G401 (cell line): ENCODE results near the gene CUX1. TPM values are rescaled to one million over a fixed set of nuclear protein-coding genes. Genes with fewer than 3 reads are reported as not detected.

Source experiments
- DNase-seq: peaks from one replicate; pipeline ENCODE4 v3.0.0-alpha.2; 2015; ENCODE audit warnings: low spot score
- in situ Hi-C: cut with HindIII; loops from 2 replicates; pipeline ENCODE4 v1.10.0; 2016; ENCODE audit warnings: low sequenced_read_pairs, mixed read lengths
- total RNA-seq: library from RNA; depleted of rRNA; stranded (reverse); fragments of >200 nt; shearing (Covaris generic); gene quantifications from 2 replicates; pipeline ENCODE4 v1.2.3, GENCODE V29; 2014

Gene CUX1
- total RNA-seq, 1 experiment from 2014 or later, result 23.2 TPM

DNA sequence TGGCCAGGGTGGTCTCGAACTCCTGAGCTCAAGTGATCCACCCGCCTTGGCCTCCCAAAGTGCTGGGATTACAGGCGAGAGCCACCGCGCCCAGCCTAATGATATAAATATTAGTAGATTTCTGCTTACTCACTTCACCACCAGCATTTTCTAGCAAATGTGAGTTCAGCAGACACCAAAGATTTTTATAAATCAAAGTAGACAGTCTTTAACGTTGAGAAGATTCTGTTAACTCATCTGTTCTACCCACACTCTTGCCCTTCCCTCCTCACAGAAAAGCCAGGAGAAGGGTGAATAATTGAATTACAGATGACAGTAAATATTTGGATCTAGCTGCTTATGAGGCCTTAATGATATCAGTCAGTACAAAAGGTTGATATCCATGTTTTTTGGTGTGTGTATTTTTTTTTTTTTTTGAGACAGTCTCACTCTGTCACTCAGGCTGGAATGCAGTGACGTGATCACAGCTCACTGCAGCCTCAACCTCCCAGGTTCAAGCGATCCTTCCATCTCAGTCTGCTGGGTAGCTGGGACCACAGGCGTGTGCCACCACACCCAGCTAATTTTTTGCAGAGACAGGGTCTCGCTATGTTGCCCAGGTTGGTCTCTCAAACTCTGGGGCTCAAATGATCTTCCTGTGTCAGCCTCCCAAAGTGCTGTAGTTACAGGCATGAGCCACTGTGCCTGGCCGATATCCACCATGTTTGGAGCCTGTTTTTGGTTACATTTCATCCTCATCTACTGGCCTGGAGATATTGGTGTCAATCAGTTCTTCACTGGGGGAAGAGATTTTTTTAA, 120.5 kb downstream of the CUX1 start:
- in situ Hi-C loops, result loop anchor here (5.0 kb wide), 2 partner anchors 41 to 94 kb away; no protein-coding TSS in a partner anchor

DNA sequence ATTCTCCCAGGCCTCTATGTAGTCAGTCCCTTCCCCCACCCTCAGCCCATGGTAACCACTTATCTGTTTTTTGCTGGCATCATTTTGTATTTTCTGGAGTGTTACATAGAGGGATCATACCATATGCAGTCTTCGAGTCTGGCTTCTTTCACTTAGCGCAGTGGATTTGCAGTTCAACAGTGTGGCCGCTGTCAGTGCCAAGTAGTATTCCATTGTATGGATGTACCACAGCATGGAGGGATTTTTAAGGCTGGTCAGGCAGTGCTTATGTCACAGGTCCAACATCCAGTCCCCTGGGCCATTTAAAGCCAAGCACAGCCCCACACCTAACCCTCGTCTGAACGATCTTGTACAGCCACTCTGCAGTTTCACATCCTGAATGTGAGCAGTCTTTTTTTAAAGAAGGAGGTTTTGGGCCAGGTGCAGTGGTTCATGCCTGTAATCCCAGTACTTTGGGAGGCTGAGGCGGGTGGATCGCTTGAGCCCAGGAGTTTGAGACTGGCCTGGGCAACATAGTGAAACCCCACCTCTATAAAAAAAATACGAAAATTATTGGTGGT, 121.8 kb downstream of the CUX1 start:
- in situ Hi-C loops, result loop anchor here (5.0 kb wide), 2 partner anchors 42 to 93 kb away; no protein-coding TSS in a partner anchor
- DNase-seq, result no peak

More for the DNA sequence above, 120.5 kb downstream of the CUX1 start:
- DNase-seq, result no peak

DNA sequence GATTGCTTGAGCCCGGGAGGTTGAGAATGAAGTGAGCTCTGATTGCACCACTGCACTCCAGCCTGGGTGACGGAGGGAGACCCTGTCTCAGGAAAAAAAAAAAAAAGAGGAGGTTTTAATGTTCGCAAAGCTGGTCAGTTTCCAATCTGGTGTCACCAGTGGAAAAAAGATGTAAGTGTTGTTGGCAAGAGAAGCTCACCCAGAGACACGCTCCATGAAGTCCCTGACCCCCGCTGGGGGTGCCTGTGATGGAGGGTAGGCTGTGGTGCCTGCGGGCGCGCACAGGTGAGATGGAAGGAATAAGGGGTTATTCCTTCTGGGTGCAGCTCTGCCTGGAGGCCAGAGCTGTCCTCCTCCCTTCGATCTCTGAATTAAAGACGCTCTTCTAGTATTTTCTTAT, 122.7 kb downstream of the CUX1 start:
- DNase-seq, result no peak
- in situ Hi-C loops, result no loop called here

DNA sequence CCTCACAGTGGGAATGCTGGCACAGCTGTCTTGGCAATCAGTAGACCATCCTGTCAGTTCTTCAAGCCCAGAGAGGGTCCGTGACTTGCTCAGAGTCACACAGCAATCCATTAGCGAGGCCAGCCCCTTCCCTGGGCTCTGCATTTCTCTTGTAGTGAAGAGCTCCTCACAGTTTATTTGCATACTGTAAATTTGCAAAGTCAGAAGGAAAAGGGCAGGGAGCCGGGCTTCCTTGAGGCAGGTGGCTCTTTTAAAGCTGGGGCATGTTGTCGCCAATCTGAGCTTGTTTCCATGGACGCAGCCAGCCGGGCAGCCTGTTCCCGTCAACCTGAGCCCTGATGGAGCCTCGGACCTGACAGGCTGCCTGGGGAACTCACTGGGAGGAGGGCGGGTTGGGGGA, 123.4 kb downstream of the CUX1 start:
- in situ Hi-C loops, result no loop called here
- peak; percentile 88 for DNase-seq

DNA sequence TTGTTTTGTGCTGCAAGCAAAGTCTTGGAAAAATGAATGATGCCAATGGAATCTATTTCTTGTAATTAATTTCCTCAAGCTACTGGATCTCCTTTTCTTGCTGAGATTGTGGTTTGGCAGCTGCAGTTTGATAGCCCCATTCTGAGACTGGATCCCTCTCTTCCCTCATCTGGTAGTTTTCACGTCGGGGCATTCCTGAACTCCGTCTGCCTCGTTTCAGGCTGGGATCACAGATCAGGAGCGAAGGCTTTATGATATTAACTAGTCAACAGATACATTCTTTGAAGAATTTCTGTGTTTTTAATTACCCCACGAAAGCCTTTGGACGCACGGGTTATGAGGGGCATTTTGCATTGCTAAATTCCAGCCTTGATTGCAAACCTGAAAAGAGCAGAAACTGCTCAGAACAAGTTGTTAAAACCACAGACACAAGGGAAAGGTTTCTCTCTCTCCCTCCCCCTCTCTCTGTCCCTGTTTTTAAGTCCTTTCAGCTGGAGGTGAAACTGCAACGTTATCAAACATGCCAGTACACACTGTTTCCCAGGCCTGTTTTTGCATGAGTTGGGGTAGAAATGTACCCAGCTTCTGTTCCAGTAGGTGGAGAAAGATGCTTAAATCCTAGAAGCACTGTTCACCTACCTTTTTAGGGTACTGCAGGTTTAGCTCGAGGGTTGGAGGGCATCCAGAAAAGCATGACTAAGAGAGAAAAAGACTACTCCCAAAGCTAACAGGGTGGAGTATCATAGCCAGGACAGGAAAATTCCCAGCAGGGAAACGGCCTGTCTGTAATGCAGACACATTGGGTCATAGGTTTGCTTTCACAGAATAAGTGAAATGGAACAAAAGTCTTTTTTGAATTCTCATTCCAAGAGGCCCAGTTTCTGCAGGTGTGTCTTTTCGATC, 124.3 kb downstream of the CUX1 start:
- in situ Hi-C loops, result no loop called here
- peak; percentile 71 for DNase-seq

DNA sequence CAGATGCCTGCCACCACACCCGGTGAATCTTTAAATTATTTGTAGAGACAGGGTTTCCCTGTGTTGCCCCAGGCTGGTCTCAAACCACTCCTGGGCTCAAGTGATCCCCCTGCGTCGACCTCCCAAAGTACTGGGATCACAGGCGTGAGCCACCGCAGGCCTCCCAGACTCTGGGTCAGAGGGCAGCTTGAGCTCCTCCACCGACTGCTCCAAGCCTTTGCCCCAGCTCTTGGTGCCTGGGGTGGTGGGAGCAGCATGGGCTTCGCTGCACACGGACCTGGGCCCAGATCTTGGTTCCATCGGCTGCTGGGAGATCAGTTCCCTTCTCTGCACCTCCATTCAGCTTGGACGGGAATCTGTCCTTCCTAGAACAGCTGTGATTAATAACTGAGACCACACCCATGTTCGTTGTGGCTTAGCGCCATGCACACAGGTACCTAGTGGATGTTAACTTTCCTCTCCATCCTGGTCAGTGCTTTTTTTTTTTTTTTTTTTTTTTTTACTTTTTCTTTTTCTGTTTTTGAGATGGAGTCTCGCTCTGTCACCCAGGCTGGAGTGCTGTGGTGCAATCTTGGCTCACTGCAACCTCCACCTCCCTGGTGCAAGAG, 125.3 kb downstream of the CUX1 start:
- in situ Hi-C loops, result no loop called here
- DNase-seq, result no peak

DNA sequence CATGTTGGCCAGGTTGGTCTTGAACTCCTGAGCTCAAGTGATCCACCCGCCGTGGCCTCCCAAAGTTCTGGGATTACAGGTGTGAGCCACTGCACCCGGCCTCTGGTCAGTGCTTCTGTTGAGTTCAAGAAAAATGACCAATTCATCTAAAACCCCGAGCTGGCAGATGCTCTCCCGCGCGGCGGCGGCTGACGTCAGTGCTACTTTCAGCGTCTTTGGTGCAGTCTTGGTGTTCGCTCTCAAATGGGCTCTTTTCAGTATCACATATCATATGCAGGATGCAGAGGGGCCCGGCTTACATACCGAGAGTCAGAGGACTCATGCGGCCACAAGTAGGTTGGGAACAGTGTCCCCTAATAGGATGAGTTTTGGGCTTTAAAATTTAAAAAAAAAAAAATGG, 125.9 kb downstream of the CUX1 start:
- in situ Hi-C loops, result no loop called here
- DNase-seq, result no peak

DNA sequence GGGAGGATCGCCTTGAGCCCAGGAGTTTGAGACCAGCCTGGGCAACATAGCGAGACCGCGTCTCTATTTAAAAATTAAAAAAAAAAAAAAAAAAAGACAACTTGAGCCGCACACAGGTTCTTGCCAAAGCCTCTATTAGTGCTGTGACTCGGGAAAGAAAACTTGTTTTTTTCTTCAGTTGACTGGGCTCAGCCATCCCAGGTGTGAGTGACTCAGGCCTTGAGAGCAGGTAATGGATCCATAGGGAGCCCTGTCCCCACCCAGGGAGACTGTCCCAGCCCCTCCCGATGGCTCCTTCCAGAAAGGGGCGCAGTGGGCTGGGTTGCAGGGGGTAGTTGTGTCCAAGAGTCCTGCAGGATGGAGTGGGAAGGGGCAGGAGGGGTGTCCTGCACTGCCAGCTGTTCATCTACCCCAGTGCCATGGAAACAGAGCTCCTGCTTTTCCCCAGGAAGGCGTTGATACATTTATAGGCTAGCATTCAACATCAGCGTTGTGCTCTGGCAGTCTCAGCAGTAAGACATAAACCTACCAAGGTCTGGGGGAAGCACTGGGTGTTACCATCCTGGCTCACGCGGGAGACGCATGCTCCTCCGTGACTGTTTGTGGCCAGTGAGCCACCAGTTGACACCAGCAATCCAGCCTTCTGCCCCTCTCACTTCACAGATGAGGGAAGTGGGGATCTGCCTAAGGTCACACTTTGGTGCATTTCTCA, 126.6 kb downstream of the CUX1 start:
- no peak for DNase-seq
- in situ Hi-C loops, result no loop called here

DNA sequence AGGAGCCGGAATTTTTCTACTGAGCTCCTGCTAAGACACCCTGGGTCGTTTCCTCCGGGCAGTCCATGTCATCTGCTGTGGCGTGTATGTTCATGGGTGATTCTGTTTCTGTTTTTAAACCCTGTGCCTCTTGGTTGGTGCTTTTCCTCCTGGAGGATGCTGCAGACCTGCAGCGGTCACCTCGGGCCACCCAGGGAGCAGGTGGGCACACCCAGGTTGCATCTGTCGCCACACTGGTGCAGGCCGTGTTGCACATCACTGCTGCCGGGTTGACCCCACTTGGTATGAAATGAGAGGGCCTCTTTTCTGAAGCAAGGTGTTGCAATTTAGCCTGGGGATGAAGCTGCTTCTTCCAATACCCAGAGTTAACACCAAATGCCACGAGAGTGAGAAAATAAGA, 127.2 kb downstream of the CUX1 start:
- in situ Hi-C loops, result no loop called here
- DNase-seq, result no peak

DNA sequence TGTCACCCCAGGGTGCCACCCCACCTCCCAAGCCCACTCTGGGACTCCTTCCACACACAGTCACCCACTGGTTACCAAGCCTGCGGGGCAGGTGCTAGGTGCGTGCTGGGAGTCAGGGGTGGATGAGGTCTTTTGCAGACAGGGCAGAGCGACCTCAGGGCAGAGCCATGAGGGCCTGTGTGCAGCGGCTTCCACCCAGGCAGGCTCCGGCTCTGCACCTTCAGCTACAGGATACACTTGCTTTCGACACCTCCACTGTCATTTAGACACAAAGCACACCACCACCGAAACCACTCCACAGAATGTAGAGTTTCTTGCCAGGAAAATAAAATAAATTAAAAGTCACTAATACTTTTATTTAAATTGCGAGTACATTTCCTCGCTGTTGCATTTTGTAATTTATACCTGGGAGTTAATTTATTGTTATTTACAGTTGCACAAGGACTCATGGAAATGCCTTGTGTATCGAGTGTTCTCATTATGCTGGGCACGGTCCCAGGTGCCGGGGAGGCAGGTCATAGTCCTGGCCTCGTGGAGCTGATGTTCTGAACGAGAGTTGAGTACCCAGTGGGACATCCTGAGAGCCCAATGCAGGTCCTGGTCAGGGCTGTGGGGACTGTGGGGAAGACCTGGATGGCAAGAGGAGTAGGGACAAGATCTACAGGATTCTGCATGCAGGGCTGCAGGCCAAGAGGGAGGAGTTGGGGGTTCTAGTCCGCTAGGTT, 127.8 kb downstream of the CUX1 start:
- in situ Hi-C loops, result no loop called here
- DNase-seq, result no peak

DNA sequence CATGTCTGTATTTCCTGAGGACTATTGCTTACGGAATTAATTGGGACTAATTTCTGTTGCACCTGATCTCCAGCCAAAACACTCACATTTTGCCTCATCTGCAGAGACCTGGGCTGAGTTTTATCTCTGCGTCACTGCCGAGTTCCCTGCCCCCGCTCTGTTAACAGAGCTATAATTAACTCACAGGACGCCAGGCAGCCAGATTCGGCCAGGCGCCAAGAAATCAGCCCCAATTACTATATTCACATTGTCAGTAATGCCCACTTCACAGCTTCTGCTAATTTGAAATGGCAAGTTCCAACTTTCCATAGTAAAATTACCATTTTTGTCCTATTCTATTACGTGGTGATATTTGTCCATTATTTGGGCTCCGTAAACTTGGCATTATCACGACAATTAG, 130.5 kb downstream of the CUX1 start:
- DNase-seq, result peak; percentile 94
- in situ Hi-C loops, result no loop called here

DNA sequence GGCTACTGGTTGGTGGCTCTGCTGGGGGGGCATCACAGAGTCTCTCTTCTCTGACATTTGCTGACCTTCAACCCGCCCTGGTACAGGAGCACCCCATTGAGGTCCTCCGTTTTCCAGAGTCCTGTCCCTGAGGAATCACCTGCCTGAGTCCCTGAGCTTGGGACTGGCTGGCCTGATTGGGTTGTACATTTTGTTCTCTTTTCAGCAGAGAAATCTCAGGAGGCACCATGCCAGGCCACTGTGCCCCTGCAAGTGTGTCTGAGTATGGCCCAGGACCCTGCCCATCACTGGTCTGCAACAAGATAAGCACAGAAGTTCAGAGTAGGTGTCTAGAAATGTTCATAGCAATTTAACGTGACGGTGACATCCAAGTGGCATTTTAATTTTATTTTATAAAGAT, 131.2 kb downstream of the CUX1 start:
- DNase-seq, result no peak
- in situ Hi-C loops, result no loop called here

DNA sequence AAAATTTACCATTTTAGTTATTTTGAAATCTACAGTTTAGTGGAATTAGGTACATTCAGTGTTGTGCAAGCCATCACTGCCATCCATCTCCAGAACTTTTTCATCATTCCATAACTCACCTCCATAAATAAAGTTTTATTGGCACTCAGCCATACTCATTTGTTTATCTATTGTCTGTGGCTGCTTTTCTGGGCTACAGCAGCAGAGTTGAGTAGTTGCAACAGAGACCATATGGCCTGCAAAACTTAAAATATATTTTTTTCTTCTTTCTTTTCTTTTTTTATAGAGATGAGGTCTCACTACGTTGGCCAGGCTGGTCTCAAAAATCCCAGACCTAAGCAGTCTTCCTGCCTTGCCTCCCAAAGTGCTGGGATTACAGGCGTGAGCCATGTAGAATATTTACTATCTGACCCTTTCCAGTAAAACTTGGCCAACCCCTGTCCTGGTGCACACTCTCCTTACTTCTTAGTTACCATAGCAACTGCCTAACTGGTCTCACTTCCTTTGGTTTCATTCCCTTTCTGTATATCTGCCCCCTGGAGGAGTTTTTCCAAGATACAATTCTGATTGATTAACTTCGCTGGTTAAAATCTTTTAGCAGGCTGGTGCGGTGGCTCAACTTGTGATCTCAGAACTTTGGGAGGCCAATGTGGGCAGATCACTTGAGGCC, 133.2 kb downstream of the CUX1 start:
- in situ Hi-C loops, result no loop called here
- DNase-seq, result no peak

DNA sequence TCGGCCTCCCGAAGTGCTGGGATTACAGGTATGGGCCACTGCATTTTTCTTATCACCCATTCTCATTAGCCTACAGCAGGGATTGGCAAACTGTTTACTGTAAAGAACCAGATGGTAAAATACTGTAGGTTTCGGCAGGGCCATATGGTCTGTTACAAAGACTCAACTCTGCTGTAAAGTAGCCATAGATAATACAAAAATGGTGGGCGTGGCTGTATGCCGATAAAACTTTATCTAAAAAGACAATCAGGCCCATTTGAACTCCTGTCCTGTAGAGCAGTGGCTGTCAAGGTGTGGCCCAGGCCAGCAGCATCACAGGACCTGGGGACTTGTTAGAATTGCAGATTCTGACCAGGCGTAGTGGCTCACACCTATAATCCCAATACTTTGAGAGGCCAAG, 134.3 kb downstream of the CUX1 start:
- in situ Hi-C loops, result no loop called here
- no peak for DNase-seq

DNA sequence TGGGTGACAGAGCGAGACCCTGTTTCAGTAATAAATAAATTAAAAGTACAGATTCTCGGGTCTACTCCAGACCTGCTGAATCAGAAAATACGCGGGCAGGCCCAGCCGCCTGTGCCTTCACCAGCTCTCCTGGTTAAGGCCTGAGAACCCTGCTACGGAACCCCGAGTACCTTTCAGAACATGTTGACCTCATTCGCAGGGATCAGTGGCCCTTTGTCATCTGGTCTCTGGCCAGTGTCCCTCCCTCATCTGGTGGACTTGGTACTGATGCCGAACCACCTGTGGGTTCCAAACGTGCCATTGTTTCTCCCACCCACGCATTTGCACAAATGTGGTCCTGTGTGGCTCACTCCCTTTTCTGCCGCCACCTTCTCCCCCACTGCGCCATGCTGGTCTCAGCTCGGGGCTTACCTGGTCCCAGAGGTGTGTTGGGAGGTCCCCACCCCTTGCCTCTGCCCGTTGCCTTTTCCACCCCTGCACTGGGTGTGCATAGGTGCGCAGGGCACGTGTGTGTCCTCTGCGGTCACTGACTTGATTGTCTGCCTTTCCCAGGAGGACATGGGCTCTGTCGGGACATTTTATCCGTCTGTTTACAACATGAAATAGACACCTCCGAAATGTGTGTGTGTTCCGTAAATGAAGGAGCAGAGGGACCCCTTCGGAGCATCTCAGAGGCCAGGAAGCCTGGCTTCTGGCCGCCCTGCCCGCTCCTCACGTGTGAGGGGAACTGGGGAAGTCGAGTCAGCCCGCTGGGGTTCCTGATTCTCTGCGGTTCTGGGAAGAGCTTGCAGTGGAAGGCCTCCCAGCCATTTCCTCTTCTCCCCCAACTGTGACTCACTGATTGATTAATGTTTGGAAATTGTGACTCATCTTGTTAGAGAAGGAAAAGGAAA, 135.2 kb downstream of the CUX1 start:
- DNase-seq, result no peak
- in situ Hi-C loops, result no loop called here

DNA sequence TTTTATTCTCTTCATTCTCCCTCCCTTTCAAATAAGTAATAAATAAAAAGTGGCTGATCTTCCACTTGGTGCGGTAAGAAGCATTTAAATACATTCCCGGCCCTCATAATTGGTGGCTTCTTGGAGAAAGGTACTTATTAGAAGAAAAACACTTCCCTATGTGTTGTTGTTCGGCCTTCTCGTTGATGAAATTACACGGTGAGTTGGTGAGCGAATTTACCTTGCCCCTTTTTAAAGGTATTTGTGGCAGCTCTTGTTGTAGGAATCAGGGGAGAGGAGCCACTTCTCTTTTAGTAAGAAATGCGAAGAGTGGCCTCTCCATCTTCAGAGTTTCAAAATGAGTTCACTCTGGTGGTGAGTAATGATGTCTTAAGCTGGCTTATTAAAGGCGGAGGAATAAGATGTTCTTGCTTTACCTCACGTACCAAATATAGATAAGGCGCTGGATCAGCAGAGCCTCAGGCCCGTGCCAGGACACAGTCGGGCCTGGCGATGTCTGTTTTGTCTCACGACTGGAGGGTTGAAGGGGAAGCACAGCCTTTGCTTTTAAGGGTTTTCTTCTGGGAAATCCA, 135.9 kb downstream of the CUX1 start:
- DNase-seq, result peak; percentile 65
- in situ Hi-C loops, result no loop called here

DNA sequence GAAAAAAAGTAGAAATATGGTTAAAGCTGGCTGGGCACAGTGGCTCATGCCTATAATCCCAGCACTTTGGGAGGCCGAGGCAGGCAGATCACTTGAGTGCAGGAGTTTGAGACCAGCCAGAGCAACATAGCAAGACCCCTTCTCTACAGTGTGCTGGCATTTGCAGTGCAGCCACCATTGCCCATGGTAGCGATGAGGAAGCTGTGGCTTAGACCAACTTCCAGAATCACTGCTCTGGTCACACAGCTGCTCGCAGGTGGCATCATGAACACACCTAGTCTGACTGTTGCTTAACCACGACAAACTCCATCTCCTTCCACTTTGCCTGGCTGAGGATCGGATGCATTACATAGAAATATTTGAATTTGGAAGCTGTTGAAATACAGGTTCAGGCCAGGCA, 137.1 kb downstream of the CUX1 start:
- in situ Hi-C loops, result no loop called here

More for the DNA sequence above, 137.1 kb downstream of the CUX1 start:
- no peak for DNase-seq
